Fibroblast of the aortic adventitia (primary cell): ENCODE measurements around the gene IL1RL1. TPM values are rescaled to one million over a fixed set of nuclear protein-coding genes. Genes with fewer than 3 reads are reported as not detected.

ENCODE experiments used
- DNase-seq: peaks from one replicate; pipeline ENCODE4 v3.0.0-alpha.2; 2010; ENCODE audit warnings: low read depth
- H3K4me3 ChIP-seq: 2 replicates; pipeline ENCODE4 v1.5.1; 2011; ENCODE audit warnings: low read depth, mild to moderate bottlenecking, control low read depth, low read length, moderate library complexity
- total RNA-seq: library from RNA; depleted of rRNA; stranded (reverse); fragments of >200 nt; gene quantifications from 2 replicates; pipeline ENCODE4 v1.2.3, GENCODE V29; 2012; ENCODE audit warnings: low replicate concordance
- TF ChIP-seq, protein P1 (sequence below): IDR thresholded peaks from 2 replicates; pipeline ENCODE4 v1.5.1; 2011; ENCODE audit warnings: mild to moderate bottlenecking, low read length, control low read depth, inconsistent platforms; ENCODE audit not compliant: insufficient read depth

IL1RL1 gene
- total RNA-seq, 1 donor, result 8.2 TPM

DNA sequence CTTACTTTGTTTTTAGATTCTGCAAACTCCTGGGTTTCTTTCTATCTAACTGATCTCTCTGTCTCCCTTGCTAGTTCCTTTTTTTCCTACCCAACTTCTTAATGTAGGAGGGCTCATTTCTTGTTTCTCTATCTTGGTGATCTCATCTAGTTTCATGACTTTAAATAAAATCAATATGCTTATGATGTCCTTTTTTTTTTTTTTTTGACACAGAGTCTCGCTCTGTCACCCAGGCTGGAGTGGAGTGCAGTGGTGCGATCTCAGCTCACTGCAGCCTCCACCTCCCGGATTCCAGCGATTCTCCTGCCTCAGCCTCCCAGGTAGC is 42.2 kb upstream of the IL1RL1 start:
- no peak overlapping the region for H3K4me3 ChIP-seq
- DNase-seq, result no peak
- TF ChIP-seq, protein P1, sequence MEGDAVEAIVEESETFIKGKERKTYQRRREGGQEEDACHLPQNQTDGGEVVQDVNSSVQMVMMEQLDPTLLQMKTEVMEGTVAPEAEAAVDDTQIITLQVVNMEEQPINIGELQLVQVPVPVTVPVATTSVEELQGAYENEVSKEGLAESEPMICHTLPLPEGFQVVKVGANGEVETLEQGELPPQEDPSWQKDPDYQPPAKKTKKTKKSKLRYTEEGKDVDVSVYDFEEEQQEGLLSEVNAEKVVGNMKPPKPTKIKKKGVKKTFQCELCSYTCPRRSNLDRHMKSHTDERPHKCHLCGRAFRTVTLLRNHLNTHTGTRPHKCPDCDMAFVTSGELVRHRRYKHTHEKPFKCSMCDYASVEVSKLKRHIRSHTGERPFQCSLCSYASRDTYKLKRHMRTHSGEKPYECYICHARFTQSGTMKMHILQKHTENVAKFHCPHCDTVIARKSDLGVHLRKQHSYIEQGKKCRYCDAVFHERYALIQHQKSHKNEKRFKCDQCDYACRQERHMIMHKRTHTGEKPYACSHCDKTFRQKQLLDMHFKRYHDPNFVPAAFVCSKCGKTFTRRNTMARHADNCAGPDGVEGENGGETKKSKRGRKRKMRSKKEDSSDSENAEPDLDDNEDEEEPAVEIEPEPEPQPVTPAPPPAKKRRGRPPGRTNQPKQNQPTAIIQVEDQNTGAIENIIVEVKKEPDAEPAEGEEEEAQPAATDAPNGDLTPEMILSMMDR, result no peak

DNA sequence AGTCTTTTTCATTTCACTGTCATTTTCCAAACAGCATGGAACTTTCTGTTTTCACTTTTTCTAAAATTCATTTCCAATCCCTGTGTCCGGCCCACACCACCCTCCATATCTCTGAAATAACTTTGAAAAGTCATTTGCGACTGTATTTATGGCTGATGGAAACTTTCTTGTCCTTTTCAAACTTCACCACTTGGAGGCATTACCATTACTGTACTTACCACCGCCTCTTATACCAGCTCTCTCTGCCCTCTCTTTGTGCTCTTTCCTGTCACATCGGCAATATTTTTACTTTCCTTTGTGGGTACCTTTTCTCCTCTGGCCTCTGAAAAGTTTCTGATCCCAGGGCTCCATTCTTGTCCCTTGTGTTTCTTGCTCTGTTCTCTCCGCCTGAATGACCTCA is 39.5 kb upstream of the IL1RL1 start:
- no peak for DNase-seq
- H3K4me3 ChIP-seq, result no peak overlapping the region
- TF ChIP-seq, protein P1, result no peak

DNA sequence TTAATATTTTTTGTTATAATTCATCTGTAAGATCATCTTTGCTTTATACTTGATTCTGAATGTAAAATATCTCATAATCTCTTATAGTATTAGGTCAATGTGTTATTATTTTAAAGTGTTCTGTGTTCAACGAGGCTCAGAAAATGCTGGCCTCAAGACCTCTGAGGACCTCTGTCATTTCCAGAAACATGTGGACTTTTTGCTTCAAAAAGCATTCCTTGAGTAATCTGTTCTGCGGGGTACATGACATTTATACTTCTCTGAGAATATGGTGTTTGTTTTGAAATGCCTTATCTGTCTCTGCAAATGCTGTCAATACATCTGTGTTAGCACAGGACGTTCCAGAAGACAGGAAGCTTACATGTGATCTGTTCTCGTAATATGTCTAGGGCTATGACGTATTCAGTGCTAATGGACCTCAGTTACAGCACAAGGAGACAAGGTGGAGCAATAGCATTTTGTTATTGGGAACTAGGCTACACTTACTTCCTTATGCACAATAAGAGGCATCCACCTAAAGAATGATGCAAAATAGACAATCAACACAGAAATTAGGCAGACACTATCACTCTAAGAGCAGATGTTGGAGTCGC is 37.6 kb upstream of the IL1RL1 start:
- no peak overlapping the region for H3K4me3 ChIP-seq
- TF ChIP-seq, protein P1, result no peak
- no peak for DNase-seq

DNA sequence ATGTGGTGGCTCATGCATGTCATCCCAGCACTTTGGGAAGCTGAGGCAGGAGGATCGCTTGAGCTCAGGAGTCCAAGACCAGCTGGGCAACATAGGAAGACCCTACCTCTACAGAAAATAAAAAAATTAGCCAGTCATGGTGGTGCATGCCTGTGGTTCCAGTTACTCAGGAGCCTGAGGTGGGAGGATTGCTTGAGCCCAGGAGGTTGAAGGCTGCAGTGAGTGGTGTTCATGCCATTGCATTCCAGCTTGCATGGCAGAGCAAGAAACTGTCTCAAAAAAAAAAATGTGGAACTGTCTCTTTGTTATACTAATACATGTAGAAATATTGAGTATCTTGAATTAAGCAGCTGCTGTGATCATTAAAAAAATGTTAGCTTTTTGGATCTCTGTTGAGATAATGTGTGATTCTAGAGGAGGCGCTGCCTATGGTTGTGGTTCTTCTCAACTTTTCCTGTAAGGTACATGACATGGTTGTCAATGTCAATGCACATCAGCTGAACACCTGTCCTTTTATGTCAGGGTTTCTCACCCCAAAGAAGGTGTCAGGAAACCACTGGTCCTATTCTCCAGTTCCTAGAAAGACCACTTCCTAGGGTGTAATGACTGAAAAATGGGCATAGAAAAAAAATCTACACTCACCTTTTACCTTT is 34.7 kb upstream of the IL1RL1 start:
- no peak overlapping the region for H3K4me3 ChIP-seq
- TF ChIP-seq, protein P1, result no peak
- no peak for DNase-seq

DNA sequence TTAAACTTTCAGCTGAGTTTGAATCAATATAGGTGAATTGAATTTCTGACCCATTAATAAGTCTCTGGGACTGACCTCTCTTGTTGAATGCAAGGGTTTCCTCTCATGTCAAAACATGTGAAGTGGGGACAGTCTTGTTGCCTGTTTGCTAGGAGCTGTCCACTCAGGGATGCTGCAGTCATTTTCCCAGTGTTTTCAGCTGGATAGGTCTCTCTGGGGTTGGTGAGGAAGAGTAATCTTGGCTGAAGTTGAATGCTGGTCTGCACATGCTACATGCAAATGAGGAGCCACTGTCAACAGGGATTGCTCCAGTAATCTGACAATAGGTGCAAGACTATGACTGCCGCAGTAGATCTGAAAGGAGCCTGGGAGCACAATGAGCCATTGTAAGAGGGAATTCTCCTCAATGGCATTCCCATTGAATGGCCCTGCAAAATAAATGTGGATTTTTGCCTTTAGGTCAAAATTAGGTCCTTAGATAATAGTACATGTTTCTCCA is 34.1 kb upstream of the IL1RL1 start:
- DNase-seq, result no peak
- TF ChIP-seq, protein P1, result no peak

DNA sequence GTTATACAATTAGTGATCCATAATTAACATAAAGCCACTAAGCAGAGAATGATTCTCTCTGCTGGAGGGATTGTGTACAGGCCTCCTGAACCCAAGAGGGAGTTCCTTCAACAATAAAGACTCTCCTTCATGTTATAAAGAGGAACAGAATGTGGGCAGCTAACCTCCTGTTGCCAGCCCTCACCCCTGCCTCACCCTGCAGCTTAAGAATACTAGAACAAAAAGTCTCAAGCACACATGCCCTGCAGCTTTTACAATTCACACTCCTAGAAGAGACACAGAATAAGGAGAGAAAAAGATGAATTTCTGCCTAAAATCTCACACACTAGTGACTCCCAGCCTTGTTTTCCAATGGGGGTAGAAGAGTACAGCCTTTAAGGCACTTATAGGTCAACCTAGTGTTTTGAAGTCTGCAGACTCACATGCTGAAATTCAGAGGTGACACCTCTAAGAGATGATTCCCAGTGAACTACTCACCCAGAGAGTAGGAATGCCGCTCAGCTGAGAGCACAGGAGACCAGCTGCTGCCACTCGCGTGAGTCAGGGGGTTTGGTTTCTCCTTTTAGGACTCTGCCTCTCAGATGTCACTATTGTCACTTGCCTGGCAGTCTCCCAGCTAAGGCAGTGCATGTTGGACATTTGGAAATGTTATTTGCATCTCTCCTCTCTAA is 32.5 kb upstream of the IL1RL1 start:
- H3K4me3 ChIP-seq, result no peak overlapping the region
- DNase-seq, result no peak
- TF ChIP-seq, protein P1, result no peak

More for the DNA sequence above, 34.1 kb upstream of the IL1RL1 start:
- H3K4me3 ChIP-seq, result no peak overlapping the region
